ENCODE measurements around the gene SCD. TPM values are rescaled to one million over a fixed set of nuclear protein-coding genes. Genes with fewer than 3 reads are reported as not detected.

Gene SCD
- total RNA-seq, 1 donor, result 937 TPM

DNA sequence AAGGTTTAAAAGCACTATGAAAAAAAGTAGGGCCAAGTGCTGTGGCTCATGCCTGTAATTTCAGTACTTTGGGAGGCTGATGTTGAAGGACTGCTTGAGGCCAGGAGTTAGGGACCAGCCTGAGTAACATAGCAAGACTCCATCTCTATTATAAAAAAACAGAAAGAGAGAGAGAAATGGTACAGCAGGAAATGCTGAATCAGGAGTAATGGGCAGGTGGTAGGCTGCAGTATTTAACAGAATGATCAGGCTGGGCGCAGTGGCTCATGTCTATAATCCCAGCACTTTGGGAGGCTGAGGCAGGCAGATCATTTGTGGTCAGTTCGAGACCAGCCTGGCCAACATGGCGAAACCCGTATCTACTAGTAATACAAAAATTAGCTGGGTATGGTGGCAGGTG is 49.6 kb downstream of the SCD start:
- TF ChIP-seq, protein P1, sequence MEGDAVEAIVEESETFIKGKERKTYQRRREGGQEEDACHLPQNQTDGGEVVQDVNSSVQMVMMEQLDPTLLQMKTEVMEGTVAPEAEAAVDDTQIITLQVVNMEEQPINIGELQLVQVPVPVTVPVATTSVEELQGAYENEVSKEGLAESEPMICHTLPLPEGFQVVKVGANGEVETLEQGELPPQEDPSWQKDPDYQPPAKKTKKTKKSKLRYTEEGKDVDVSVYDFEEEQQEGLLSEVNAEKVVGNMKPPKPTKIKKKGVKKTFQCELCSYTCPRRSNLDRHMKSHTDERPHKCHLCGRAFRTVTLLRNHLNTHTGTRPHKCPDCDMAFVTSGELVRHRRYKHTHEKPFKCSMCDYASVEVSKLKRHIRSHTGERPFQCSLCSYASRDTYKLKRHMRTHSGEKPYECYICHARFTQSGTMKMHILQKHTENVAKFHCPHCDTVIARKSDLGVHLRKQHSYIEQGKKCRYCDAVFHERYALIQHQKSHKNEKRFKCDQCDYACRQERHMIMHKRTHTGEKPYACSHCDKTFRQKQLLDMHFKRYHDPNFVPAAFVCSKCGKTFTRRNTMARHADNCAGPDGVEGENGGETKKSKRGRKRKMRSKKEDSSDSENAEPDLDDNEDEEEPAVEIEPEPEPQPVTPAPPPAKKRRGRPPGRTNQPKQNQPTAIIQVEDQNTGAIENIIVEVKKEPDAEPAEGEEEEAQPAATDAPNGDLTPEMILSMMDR (IDR thresholded peaks at IDR 0.05; ENCODE audit: insufficient read depth, low read depth, low read length), result no peak
- no peak for DNase-seq (ENCODE audit: low read depth)
- H3K4me3 ChIP-seq (ENCODE audit: low read depth, low read length), result no peak overlapping the region

DNA sequence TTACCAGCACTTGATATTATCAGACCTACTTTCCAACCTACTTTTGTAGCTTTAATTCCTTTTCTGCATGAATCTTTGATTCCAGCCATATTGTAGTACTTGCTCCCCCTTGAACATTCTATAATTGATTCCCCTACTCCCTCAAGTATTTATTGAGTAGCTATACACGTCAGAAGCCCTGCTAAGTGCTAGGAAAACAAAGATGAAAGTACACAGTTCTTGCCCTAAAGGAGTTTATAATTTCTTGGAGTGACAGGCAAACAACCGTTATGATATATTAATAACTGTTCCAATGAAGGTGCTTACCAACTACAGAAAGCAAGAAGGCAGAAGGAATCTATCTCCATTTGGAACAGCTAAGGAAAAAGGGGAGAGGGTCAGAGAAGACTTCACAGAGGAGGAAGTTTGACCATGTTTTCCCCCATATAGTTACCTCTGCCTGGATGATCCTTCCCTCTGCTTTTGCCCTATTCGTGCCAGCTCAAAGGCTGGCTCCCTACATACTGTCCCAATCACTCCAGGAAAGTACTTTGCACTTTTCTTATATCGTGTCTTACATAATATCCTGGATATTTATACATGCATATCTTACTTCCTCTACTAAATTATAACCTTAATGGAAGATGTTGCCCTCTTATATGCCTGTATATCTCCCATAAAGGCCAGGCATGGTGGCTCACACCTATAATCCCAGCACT is 54.7 kb downstream of the SCD start:
- no peak for DNase-seq (ENCODE audit: low read depth)
- H3K4me3 ChIP-seq (ENCODE audit: low read depth, low read length), result no peak overlapping the region
- TF ChIP-seq, protein P1 (IDR thresholded peaks at IDR 0.05; ENCODE audit: insufficient read depth, low read depth, low read length), result no peak

DNA sequence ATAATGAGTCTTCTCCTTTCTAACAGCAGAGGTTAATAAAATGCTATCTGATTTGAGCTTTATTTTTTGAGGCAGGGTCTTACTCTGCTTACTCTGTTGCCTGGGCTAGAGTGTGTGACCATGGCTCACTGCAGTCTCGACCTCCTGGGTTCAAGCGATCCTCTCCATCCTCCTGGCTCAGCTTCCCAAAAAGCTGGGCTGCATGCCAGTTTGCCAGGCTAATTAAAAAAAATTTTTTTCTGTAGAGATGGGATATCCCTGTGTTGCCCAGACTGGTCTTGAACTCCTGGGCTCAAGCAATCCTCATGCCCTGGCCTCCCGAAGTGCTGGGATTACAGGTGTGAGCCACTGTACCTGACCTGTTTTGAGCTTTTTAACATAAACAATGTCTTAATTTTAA is 56.7 kb downstream of the SCD start:
- DNase-seq (ENCODE audit: low read depth), result no peak
- TF ChIP-seq, protein P1 (IDR thresholded peaks at IDR 0.05; ENCODE audit: insufficient read depth, low read depth, low read length), result no peak
- no peak overlapping the region for H3K4me3 ChIP-seq (ENCODE audit: low read depth, low read length)

DNA sequence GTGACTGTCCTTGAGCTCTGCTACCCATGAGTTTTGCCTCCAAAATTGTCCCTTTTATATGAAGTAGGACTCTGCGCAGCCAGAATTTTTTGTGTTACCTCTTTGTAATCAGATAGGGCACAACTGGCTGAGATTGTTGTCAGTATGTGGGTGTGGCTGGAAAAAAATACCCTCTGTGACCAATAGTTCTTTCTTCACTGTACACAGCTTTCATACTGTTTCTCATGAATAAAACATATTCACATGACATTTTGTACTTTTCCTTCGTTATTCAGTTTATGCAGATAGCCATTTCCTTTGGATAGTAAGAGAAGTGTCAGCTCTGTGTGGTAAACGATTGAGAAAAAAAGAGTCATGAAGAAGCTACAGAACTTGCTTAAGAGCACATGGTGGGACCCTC is 66.1 kb downstream of the SCD start:
- DNase-seq (ENCODE audit: low read depth), result no peak
- TF ChIP-seq, protein P1 (IDR thresholded peaks at IDR 0.05; ENCODE audit: insufficient read depth, low read depth, low read length), result no peak

More for the DNA sequence above, 66.1 kb downstream of the SCD start:
- H3K4me3 ChIP-seq (ENCODE audit: low read depth, low read length), result no peak overlapping the region

Small RNAs within 50 kb of the gene (small RNA-seq; reads per million reads assigned to genes)
- gene RF00019, result not detected

Other genes starting within 250 kb of the SCD start
- gene ERLIN1, start 161.2 kb upstream of the SCD start, total RNA-seq, result 21.6 and 37.1 TPM in 2 replicates
- gene CHUK, start 117.6 kb upstream of the SCD start, total RNA-seq, result 21.9 and 29.4 TPM in 2 replicates
- gene CWF19L1, start 79.6 kb upstream of the SCD start, total RNA-seq, result 28.0 and 36.3 TPM in 2 replicates
- gene BLOC1S2, start 60.6 kb upstream of the SCD start, total RNA-seq, result 35.0 and 40.9 TPM in 2 replicates
- gene PKD2L1, start 17.0 kb upstream of the SCD start, total RNA-seq, result not detected in 2 replicates
- not detected in 2 replicates for gene WNT8B, start 115.8 kb downstream of the SCD start, total RNA-seq
- 2.6 and 3.9 TPM in 2 replicates for gene SEC31B, start 172.6 kb downstream of the SCD start, total RNA-seq
- 109 and 162 TPM in 2 replicates for gene NDUFB8, start 182.6 kb downstream of the SCD start, total RNA-seq
- 13.9 and 14.2 TPM in 2 replicates for gene HIF1AN, start 188.7 kb downstream of the SCD start, total RNA-seq